Smooth muscle cell (in vitro differentiated cells): ENCODE results near the gene APLNR. TPM values are rescaled to one million over a fixed set of nuclear protein-coding genes. Genes with fewer than 3 reads are reported as not detected.
A peak's percentile ranks its signal among the peaks of the same experiment; 100 is the strongest.

Experiments
- DNase-seq: peaks from one replicate; lab custom pipeline; 2025; ENCODE audit not compliant: unreplicated experiment; lab: John Stamatoyannopoulos, UW
- H2AFZ ChIP-seq: fragments of 200-600 bp; sonication (generic); 2 replicates; pipeline ENCODE4 v1.6.0; 2016; ENCODE audit warnings: antibody characterized with exemption, low read depth, mild to moderate bottlenecking
- H3F3A ChIP-seq: fragments of 200-600 bp; sonication (generic); 2 replicates; pipeline ENCODE4 v1.6.0; 2017; ENCODE audit warnings: antibody characterized with exemption, low read depth
- H3K27ac ChIP-seq: fragments of 200-600 bp; sonication (generic); 2 replicates; pipeline ENCODE4 v1.5.1; 2016; ENCODE audit warnings: low read depth, mild to moderate bottlenecking
- H3K27me3 ChIP-seq: fragments of 200-600 bp; sonication (generic); 2 replicates; pipeline ENCODE4 v1.6.1; 2016; ENCODE audit warnings: low read depth, mild to moderate bottlenecking
- H3K36me3 ChIP-seq: fragments of 200-600 bp; sonication (generic); 2 replicates; pipeline ENCODE4 v1.5.1; 2016; ENCODE audit warnings: low read depth
- H3K4me1 ChIP-seq: fragments of 200-600 bp; sonication (generic); 2 replicates; pipeline ENCODE4 v1.5.1; 2016; ENCODE audit warnings: low read depth
- H3K4me2 ChIP-seq: fragments of 200-600 bp; sonication (generic); 2 replicates; pipeline ENCODE4 v1.6.0; 2016; ENCODE audit warnings: mild to moderate bottlenecking
- H3K4me3 ChIP-seq: fragments of 200-600 bp; sonication (generic); 2 replicates; pipeline ENCODE4 v1.5.1; 2016; ENCODE audit warnings: mild to moderate bottlenecking
- H3K79me2 ChIP-seq: fragments of 200-600 bp; sonication (generic); 2 replicates; pipeline ENCODE4 v1.6.0; 2016; ENCODE audit warnings: low read depth, mild to moderate bottlenecking
- H3K9ac ChIP-seq: fragments of 200-600 bp; sonication (generic); 2 replicates; pipeline ENCODE4 v1.6.0; 2016; ENCODE audit warnings: low read depth
- H3K9me3 ChIP-seq: fragments of 200-600 bp; sonication (generic); replicated peaks from 2 replicates; pipeline ENCODE4 v1.5.1; 2016; ENCODE audit warnings: low read depth
- H4K20me1 ChIP-seq: fragments of 200-600 bp; sonication (generic); 2 replicates; pipeline ENCODE4 v1.6.0; 2016; ENCODE audit warnings: low read depth
- WGBS: methylation state at CpG from one replicate; pipeline ENCODE4 v1.1.7; 2016; ENCODE audit warnings: low lambda C conversion rate; 5-methylcytosine and 5-hydroxymethylcytosine counted together
- polyA plus RNA-seq: library from polyadenylated mRNA; unstranded; fragments of >200 nt; fragmentation: Nextera tagmentation; extraction: Ambion mirVana; gene quantifications from 2 replicates; pipeline ENCODE4 v1.2.1, GENCODE V29; 2016
- total RNA-seq: library from RNA; depleted of rRNA; stranded (reverse); fragments of >200 nt; gene quantifications from 2 replicates; pipeline ENCODE4 v1.2.3, GENCODE V29; 2014
- TF ChIP-seq, protein P1 (sequence below): fragments of 200-600 bp; sonication (generic); IDR thresholded peaks from 2 replicates; pipeline ENCODE4 v1.5.1; 2017; ENCODE audit warnings: borderline replicate concordance, mild to moderate bottlenecking, antibody characterized with exemption; ENCODE audit not compliant: insufficient read depth, poor library complexity, severe bottlenecking

Gene APLNR
- total and polyA plus RNA-seq, 2 experiments from 2014 or later, result 103 to 214 TPM

GRCh38 chr11:57235761-57236703 lies 1.0 kb downstream of the APLNR start:
- H3K27me3 ChIP-seq, result no peaks in the 10 kb centered on the region
- no peaks in the 10 kb centered on the region for H3K36me3 ChIP-seq
- peaks cover 13% of the 10 kb centered on the region for H3F3A ChIP-seq
- peak overlapping the region; percentile 55 for H3K27ac ChIP-seq
- 75% methylated on average over 39 of the region's 39 CpGs for WGBS
- peak overlapping the region; percentile 48 for H3K4me3 ChIP-seq
- H4K20me1 ChIP-seq, result no peaks in the 10 kb centered on the region
- TF ChIP-seq, protein P1, sequence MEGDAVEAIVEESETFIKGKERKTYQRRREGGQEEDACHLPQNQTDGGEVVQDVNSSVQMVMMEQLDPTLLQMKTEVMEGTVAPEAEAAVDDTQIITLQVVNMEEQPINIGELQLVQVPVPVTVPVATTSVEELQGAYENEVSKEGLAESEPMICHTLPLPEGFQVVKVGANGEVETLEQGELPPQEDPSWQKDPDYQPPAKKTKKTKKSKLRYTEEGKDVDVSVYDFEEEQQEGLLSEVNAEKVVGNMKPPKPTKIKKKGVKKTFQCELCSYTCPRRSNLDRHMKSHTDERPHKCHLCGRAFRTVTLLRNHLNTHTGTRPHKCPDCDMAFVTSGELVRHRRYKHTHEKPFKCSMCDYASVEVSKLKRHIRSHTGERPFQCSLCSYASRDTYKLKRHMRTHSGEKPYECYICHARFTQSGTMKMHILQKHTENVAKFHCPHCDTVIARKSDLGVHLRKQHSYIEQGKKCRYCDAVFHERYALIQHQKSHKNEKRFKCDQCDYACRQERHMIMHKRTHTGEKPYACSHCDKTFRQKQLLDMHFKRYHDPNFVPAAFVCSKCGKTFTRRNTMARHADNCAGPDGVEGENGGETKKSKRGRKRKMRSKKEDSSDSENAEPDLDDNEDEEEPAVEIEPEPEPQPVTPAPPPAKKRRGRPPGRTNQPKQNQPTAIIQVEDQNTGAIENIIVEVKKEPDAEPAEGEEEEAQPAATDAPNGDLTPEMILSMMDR, result no peak
- H3K4me1 ChIP-seq, result peaks cover 44% of the 10 kb centered on the region
- no peak for DNase-seq
- H3K79me2 ChIP-seq, result peaks cover 41% of the 10 kb centered on the region
- no peaks in the 10 kb centered on the region for H3K9me3 ChIP-seq
- H2AFZ ChIP-seq, result no peak overlapping the region
- H3K4me2 ChIP-seq, result peak overlapping the region; percentile 94
- peak overlapping the region; percentile 18 for H3K9ac ChIP-seq

DNA sequence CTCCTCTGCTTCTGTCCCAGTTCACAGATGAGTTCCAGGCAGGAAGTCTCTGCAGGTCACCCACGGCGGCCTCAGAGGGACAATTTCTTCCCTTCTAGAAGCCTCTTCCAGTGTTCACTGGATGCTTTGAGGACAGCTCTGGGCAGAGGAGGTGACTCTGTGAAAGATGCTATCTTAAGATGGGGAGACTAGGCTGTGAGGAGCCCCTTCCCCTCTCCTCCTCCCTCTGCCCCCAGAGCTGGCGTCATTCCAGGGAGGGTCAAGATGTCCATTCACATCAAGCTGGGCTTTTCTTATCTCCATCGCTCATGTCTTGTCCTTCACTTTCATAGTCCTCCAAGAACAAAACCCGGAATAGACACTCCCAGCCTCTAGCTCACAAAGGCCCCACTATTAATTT lies 3.3 kb downstream of the APLNR start:
- Histone ChIP-seq H3K9ac (no peak overlapping the region), H3K79me2 (peaks cover 41% of the 10 kb centered on the region), H3K27me3 (no peaks in the 10 kb centered on the region), H3K36me3 (no peaks in the 10 kb centered on the region), H2AFZ (no peak overlapping the region), H4K20me1 (no peaks in the 10 kb centered on the region), H3F3A (peaks cover 26% of the 10 kb centered on the region), H3K4me1 (peaks cover 52% of the 10 kb centered on the region), H3K27ac (peak overlapping the region; percentile 55), H3K4me3 (peak overlapping the region; percentile 48), H3K4me2 (peak overlapping the region; percentile 94), H3K9me3 (no peaks in the 10 kb centered on the region)
- TF ChIP-seq, protein P1, result no peak
- 54% methylated on average over 5 of the region's 5 CpGs for WGBS
- DNase-seq, result no peak

GRCh38 chr11:57231539-57232253 lies 5.4 kb downstream of the APLNR start:
- H3K9ac ChIP-seq, result peak overlapping the region; percentile 69
- H4K20me1 ChIP-seq, result no peaks in the 10 kb centered on the region
- H3K9me3 ChIP-seq, result no peaks in the 10 kb centered on the region
- H3K4me3 ChIP-seq, result no peak overlapping the region
- 50% methylated on average over 3 of the region's 3 CpGs for WGBS
- peak overlapping the region; percentile 70 for H2AFZ ChIP-seq
- TF ChIP-seq, protein P1, result no peak
- H3K79me2 ChIP-seq, result peaks cover 39% of the 10 kb centered on the region
- H3K27me3 ChIP-seq, result no peaks in the 10 kb centered on the region
- H3K4me1 ChIP-seq, result peaks cover 52% of the 10 kb centered on the region
- H3K4me2 ChIP-seq, result peak overlapping the region; percentile 94
- peaks cover 26% of the 10 kb centered on the region for H3F3A ChIP-seq
- no peaks in the 10 kb centered on the region for H3K36me3 ChIP-seq
- peak overlapping the region; percentile 90 for H3K27ac ChIP-seq
- no peak for DNase-seq
